RWPE1 (cell line): ENCODE data around the gene COL5A1.

Experiments used
- CTCF ChIA-PET: fragments of 350-600 bp; sonication (Branson Sonifier 250); formaldehyde crosslinking; extraction: SDS; loops from one replicate; lab custom pipeline; 2021; lab: Yijun Ruan, JAX
- POLR2A ChIA-PET: fragments of 400-600 bp; formaldehyde crosslinking; extraction: SDS; loops from one replicate; lab custom pipeline; 2020; ENCODE audit warnings: antibody characterized with exemption; ENCODE audit not compliant: low non-redundant PET; lab: Yijun Ruan, JAX
- DNase-seq: peaks from one replicate; pipeline ENCODE4 v3.0.0; 2012; ENCODE audit warnings: low spot score
- H3K27ac ChIP-seq: fragments of 450-650 bp; 2 replicates; pipeline ENCODE4 v1.5.1; 2017
- CTCF ChIP-seq: fragments of 450-650 bp; conservative IDR thresholded peaks from 2 replicates; pipeline ENCODE4 v1.5.1; 2017; ENCODE audit warnings: low read depth, mild to moderate bottlenecking

Gene COL5A1

GRCh38 chr9:134789168-134789567, 147.6 kb downstream of the COL5A1 start:
- POLR2A ChIA-PET: no interaction called here
- no peak for DNase-seq
- no peak overlapping the region for H3K27ac ChIP-seq
- TF ChIP-seq CTCF: no peak
- CTCF ChIA-PET: no interaction called here

- ChIA-PET CTCF (interaction anchor here (0.5 to 0.7 kb wide), 3 partner anchors 292 to 1169 kb away, joined by 3 read pairs; no protein-coding TSS in a partner anchor), POLR2A (no interaction called here)
- DNase-seq: no peak
- peak overlapping the region; percentile 6; the same call in 1 of the 2 replicates for H3K27ac ChIP-seq
- TF ChIP-seq CTCF: no peak
These were observed 149.4 kb downstream of the COL5A1 start for GRCh38 chr9:134791009-134791408.

- POLR2A ChIA-PET: no interaction called here
- TF ChIP-seq CTCF: no peak
- H3K27ac ChIP-seq: no peak overlapping the region
- DNase-seq: no peak
- CTCF ChIA-PET: interaction anchor here (0.8 kb wide), 1 partner anchor 622 kb away, joined by 3 read pairs; no protein-coding TSS in a partner anchor
These were observed 151.0 kb downstream of the COL5A1 start for GRCh38 chr9:134792627-134793026.

- CTCF ChIA-PET: interaction anchor here (0.8 kb wide), 1 partner anchor 623 kb away, joined by 3 read pairs; no protein-coding TSS in a partner anchor
- POLR2A ChIA-PET: no interaction called here
- DNase-seq: no peak
- no peak overlapping the region for H3K27ac ChIP-seq
- TF ChIP-seq CTCF: no peak
These were observed 151.9 kb downstream of the COL5A1 start for GRCh38 chr9:134793288-134794188.

- TF ChIP-seq CTCF: no peak
- ChIA-PET CTCF (interaction anchor here (0.6 to 1.3 kb wide), 3 partner anchors 13 to 354 kb away, joined by 3 to 5 read pairs (median 3); no protein-coding TSS in a partner anchor), POLR2A (no interaction called here)
- no peak for DNase-seq
- no peak overlapping the region for H3K27ac ChIP-seq
These were observed 153.2 kb downstream of the COL5A1 start for GRCh38 chr9:134794663-134795370.

- H3K27ac ChIP-seq: no peak overlapping the region
- POLR2A ChIA-PET: no interaction called here
- no peak for TF ChIP-seq CTCF
- DNase-seq: no peak
- CTCF ChIA-PET: interaction anchor here (0.6 to 1.3 kb wide), 2 partner anchors 16 to 353 kb away, joined by 3 to 5 read pairs; no protein-coding TSS in a partner anchor
These were observed 153.8 kb downstream of the COL5A1 start for GRCh38 chr9:134795446-134795845.
